Measurements from ENCODE around the gene RPL37. TPM values are rescaled to one million over a fixed set of nuclear protein-coding genes. Genes with fewer than 3 reads are reported as not detected.

RPL37 gene
- total and polyA plus RNA-seq, 9 of the 15 experiments (the other 6 are each of a cell fraction or from before 2014, with no cell fraction given) = 2,342 to 7,963 (median 4,091) TPM

GRCh38 chr5:40799258-40799657, 35.8 kb downstream of the RPL37 start (continued):
- no peak for TF ChIP-seq ZNF239 (CRISPR knock-in tag; IDR thresholded peaks at IDR 0.05)

- ChIA-PET POLR2A (interaction anchor here (0.6 to 1.7 kb wide), 8 partner anchors 9 to 97 kb away, joined by 3 to 8 read pairs (median 4); no protein-coding TSS in a partner anchor), CTCF (ENCODE audit: low intra/inter-chr PET ratio) (interaction anchor here (0.6 to 1.8 kb wide), 2 partner anchors 81 to 1057 kb away, joined by 3 read pairs; no protein-coding TSS in a partner anchor)
- Histone ChIP-seq H3K9ac (ENCODE audit: insufficient read depth in 1 of 2, low read depth in 2 of 2, low read length in 2 of 2) (peak overlapping the region; percentile 72 to 92), H3K4me1 (replicated peaks in 1 of 2; ENCODE audit: control insufficient read depth in 2 of 2, insufficient read depth in 2 of 2, low read length in 2 of 2) (peaks cover 31 to 38% of the 10 kb centered on the region in 2 experiments), H3K27me3 (ENCODE audit: control insufficient read depth in 2 of 2, insufficient read depth in 2 of 2, low read length in 2 of 2) (no peaks in the 10 kb centered on the region), H3K4me2 (ENCODE audit: insufficient read depth, low read length) (peak overlapping the region; percentile 84), H3K9me3 (replicated peaks; ENCODE audit: control insufficient read depth, insufficient read depth, low read depth, low read length) (no peaks in the 10 kb centered on the region), H3K9me1 (ENCODE audit: control insufficient read depth, insufficient read depth, low read length) (no peaks in the 10 kb centered on the region), H3K79me2 (ENCODE audit: control insufficient read depth, insufficient read depth, low read length) (peaks cover 62% of the 10 kb centered on the region), H3K4me3 (peak overlapping the region; percentile 94), H3K27ac (ENCODE audit: extremely low read depth, low read depth, low read length) (peak overlapping the region; percentile 70), H4K20me1 (replicated peaks; ENCODE audit: control insufficient read depth, insufficient read depth, low read length) (peaks cover 4% of the 10 kb centered on the region), H2AFZ (ENCODE audit: low read depth, low read length) (peak overlapping the region; percentile 92), H3K36me3 (ENCODE audit: control insufficient read depth, insufficient read depth, low read length) (peaks cover 16% of the 10 kb centered on the region; the same call in 2 of the 3 replicates)
- DNase-seq (ENCODE audit: extremely low read depth in 1 of 4, low spot score in 3 of 4) = no peak
- 0% methylated on average over 7 of the region's 7 CpGs for WGBS (ENCODE audit: insufficient coverage, low coverage, missing lambda C conversion rate)
- intact Hi-C loops (cut with micrococcal nuclease) = loop anchor here (1.0 kb wide), 2 partner anchors 36 to 43 kb away; partner anchors contain the start of gene RPL37
- BruUV-seq (replicated peaks) = no TSS peak
- FAIRE-seq = peak; percentile 51
- in situ Hi-C loops (cut with MboI) = no loop called here
- ATAC-seq = peak; percentile 57
- no peak for TF ChIP-seq ZNF12 (CRISPR knock-in tag; IDR thresholded peaks at IDR 0.05)
- no peak for TF ChIP-seq POLR2G (IDR thresholded peaks at IDR 0.05; ENCODE audit: low read depth, low read length)
- no peak for TF ChIP-seq NKRF (IDR thresholded peaks at IDR 0.05; ENCODE audit: borderline replicate concordance)
- no peak for TF ChIP-seq RBFOX2 (IDR thresholded peaks at IDR 0.05; ENCODE audit: low read depth, low read length)
- TF ChIP-seq NR1H2 (CRISPR knock-in tag; IDR thresholded peaks at IDR 0.05) = no peak
- no peak for TF ChIP-seq MEF2D (tag; conservative IDR thresholded peaks at IDR 0.05; ENCODE audit: low read depth)
- no peak for TF ChIP-seq SREBF1 (IDR thresholded peaks at IDR 0.05; ENCODE audit: borderline replicate concordance, low read depth, low read length)
- TF ChIP-seq PKNOX1 (IDR thresholded peaks at IDR 0.05) = no peak
- peak in 1 of 2 experiments; percentile 60; a peak in 1 of 4 replicates for TF ChIP-seq FOXK2 (conservative IDR thresholded peaks at IDR 0.05 in 1 of 2, IDR thresholded peaks at IDR 0.05 in 1 of 2; ENCODE audit: low read depth in 2 of 2)
- TF ChIP-seq, protein P1, sequence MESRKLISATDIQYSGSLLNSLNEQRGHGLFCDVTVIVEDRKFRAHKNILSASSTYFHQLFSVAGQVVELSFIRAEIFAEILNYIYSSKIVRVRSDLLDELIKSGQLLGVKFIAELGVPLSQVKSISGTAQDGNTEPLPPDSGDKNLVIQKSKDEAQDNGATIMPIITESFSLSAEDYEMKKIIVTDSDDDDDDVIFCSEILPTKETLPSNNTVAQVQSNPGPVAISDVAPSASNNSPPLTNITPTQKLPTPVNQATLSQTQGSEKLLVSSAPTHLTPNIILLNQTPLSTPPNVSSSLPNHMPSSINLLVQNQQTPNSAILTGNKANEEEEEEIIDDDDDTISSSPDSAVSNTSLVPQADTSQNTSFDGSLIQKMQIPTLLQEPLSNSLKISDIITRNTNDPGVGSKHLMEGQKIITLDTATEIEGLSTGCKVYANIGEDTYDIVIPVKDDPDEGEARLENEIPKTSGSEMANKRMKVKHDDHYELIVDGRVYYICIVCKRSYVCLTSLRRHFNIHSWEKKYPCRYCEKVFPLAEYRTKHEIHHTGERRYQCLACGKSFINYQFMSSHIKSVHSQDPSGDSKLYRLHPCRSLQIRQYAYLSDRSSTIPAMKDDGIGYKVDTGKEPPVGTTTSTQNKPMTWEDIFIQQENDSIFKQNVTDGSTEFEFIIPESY (CRISPR knock-in tag; IDR thresholded peaks at IDR 0.05) = no peak
- TF ChIP-seq ZBTB5 (IDR thresholded peaks at IDR 0.05) = no peak
- no peak for TF ChIP-seq NCOA4 (IDR thresholded peaks at IDR 0.05; ENCODE audit: partially characterized antibody)
- TF ChIP-seq ZNF79 (CRISPR knock-in tag; IDR thresholded peaks at IDR 0.05; ENCODE audit: low read depth) = no peak
These were observed 36.2 kb downstream of the RPL37 start for GRCh38 chr5:40798801-40799210.
